Kidney (tissue), 22 donors: Measurements from ENCODE around the gene SOSTDC1. TPM values are rescaled to one million over a fixed set of nuclear protein-coding genes. Genes with fewer than 3 reads are reported as not detected.

Experiments
- DNase-seq, 5 donors: peaks; one replicate each; pipeline ENCODE4 v3.0.0-alpha.2; 2013 to 2020
- FAIRE-seq: peaks from 2 replicates; lab custom pipeline; 2012; peaks lifted over from hg19 to GRCh38; lab: Jason Lieb, UNC
- H3K27ac ChIP-seq, 2 donors: one replicate each; pipeline ENCODE4 v1.7.0; 2013; ENCODE audit warnings: low read depth in 2 of 2, low read length in 2 of 2, inconsistent platforms in 1 of 2
- H3K27me3 ChIP-seq: one replicate; pipeline ENCODE4 v1.7.1; 2013; ENCODE audit warnings: low read length, inconsistent platforms; ENCODE audit not compliant: control insufficient read depth, insufficient read depth
- H3K36me3 ChIP-seq, 3 donors: one replicate each; pipeline versions ENCODE4 v1.7.0 to v1.7.1; 2013; ENCODE audit warnings: low read length in 3 of 3, control low read depth in 1 of 3, inconsistent platforms in 1 of 3; ENCODE audit not compliant: insufficient read depth in 3 of 3, control insufficient read depth in 2 of 3
- H3K4me1 ChIP-seq, 3 donors: one replicate each; pipeline versions ENCODE4 v1.7.0 to v1.7.1; 2013; ENCODE audit warnings: low read length in 3 of 3, inconsistent platforms in 1 of 3, low read depth in 1 of 3; ENCODE audit not compliant: control insufficient read depth in 2 of 3, insufficient read depth in 2 of 3
- H3K4me3 ChIP-seq, 3 donors: one replicate each; pipeline versions ENCODE4 v1.7.0 to v1.8.1; 2013; ENCODE audit warnings: low read length in 3 of 3, control low read depth in 1 of 3, inconsistent platforms in 1 of 3
- H3K9ac ChIP-seq, 3 donors: one replicate each; pipeline versions ENCODE4 v1.7.0 to v1.7.1; 2013; ENCODE audit warnings: low read length in 3 of 3, control low read depth in 1 of 3, inconsistent platforms in 1 of 3
- H3K9me3 ChIP-seq, 3 donors: one replicate each; pipeline versions ENCODE4 v1.7.0 to v1.7.1; 2013; ENCODE audit warnings: low read length in 3 of 3, control low read depth in 1 of 3, inconsistent platforms in 1 of 3; ENCODE audit not compliant: control insufficient read depth in 2 of 3, insufficient read depth in 1 of 3
- CTCF ChIP-seq: IDR thresholded peaks from 3 replicates; pipeline ENCODE4 v1.5.1; 2012; ENCODE audit warnings: mild to moderate bottlenecking, moderate library complexity, borderline replicate concordance; ENCODE audit not compliant: insufficient read depth; ENCODE audit errors: extremely low read depth
- intact Hi-C: fragments of 100-400 bp; cut with DNase I; formaldehyde crosslinking; loops from one replicate; pipeline ENCODE4 v1.11.1; 2022
- long read RNA-seq, 10 donors: library from polyadenylated mRNA in 1 of 10; unstranded in 1 of 10; transcript quantifications; one replicate each; pipeline ENCODE4 v2.0.0 and lab custom pipeline, GENCODE V29; 2021 to 2026
- polyA plus RNA-seq: library from polyadenylated mRNA; stranded (reverse); fragments of 350-450 nt; fragmentation: Illumina TruSeq; extraction: RNeasy Lipid Tissue Mini Kit (QIAGEN cat#74804); gene quantifications from one replicate; pipeline ENCODE4 v1.2.3, GENCODE V29; 2014; ENCODE audit warnings: low read depth, low replicate concordance; ENCODE audit not compliant: insufficient read depth
- total RNA-seq: library from RNA; stranded (reverse); fragmentation: NEBNext Ultra II Directional; extraction: Animal tissue kit (Norgen Biotek cat#: 25700); gene quantifications from one replicate; pipeline ENCODE4 v1.2.1, GENCODE V29; 2021
- donor health status: control.
- donor health status: control.
- donor health status: control.
- donor health status: control.
- donor health status: control.
- donor health status: DM: yes; HTN: yes; CAD: no.
- donor health status: Normal renal cell carcinoma (clear cell type).

The SOSTDC1 gene
- total RNA-seq: 13.4 TPM
- polyA plus RNA-seq: 13.3 TPM
- long read RNA-seq, donor 1, transcript SOSTDC1-201 (2 exons, 1,869 nt): major isoform, 15 of 15 reads
- long read RNA-seq, donor 1, partial matches to known transcripts: 0 of 15 reads
- long read RNA-seq, donor 1, other reads (novel, unspliced or antisense): 0 of 15 reads
- long read RNA-seq, donor 2, transcript SOSTDC1-201 (2 exons, 1,869 nt): major isoform, 22 of 22 reads
- long read RNA-seq, donor 2, partial matches to known transcripts: 0 of 22 reads
- long read RNA-seq, donor 2, other reads (novel, unspliced or antisense): 0 of 22 reads
- long read RNA-seq, donor 3, transcript SOSTDC1-201 (2 exons, 1,869 nt): major isoform, 41 of 62 reads
- long read RNA-seq, donor 3, partial matches to known transcripts: 21 of 62 reads
- long read RNA-seq, donor 3, other reads (novel, unspliced or antisense): 0 of 62 reads
- long read RNA-seq, donor 4, transcript SOSTDC1-201 (2 exons, 1,869 nt): major isoform, 8 of 8 reads
- long read RNA-seq, donor 4, partial matches to known transcripts: 0 of 8 reads
- long read RNA-seq, donor 4, other reads (novel, unspliced or antisense): 0 of 8 reads
- long read RNA-seq, donor 5, partial matches to known transcripts: 0 of 2 reads
- long read RNA-seq, donor 5, other reads (novel, unspliced or antisense): 0 of 2 reads
- long read RNA-seq, donor 6, transcript SOSTDC1-201 (2 exons, 1,869 nt): major isoform, 57 of 57 reads
- long read RNA-seq, donor 6, partial matches to known transcripts: 0 of 57 reads
- long read RNA-seq, donor 6, other reads (novel, unspliced or antisense): 0 of 57 reads
- long read RNA-seq, donor 7, transcript SOSTDC1-201 (2 exons, 1,869 nt): major isoform, 5 of 6 reads
- long read RNA-seq, donor 7, partial matches to known transcripts: 1 of 6 reads
- long read RNA-seq, donor 7, other reads (novel, unspliced or antisense): 0 of 6 reads
- long read RNA-seq, donor 8, transcript SOSTDC1-201 (2 exons, 1,869 nt): major isoform, 14 of 23 reads
- long read RNA-seq, donor 8, partial matches to known transcripts: 9 of 23 reads
- long read RNA-seq, donor 8, other reads (novel, unspliced or antisense): 0 of 23 reads
- long read RNA-seq, donor 9, transcript SOSTDC1-201 (2 exons, 1,869 nt): major isoform, 9 of 9 reads
- long read RNA-seq, donor 9, partial matches to known transcripts: 0 of 9 reads
- long read RNA-seq, donor 9, other reads (novel, unspliced or antisense): 0 of 9 reads
- long read RNA-seq, donor 10, transcript SOSTDC1-201 (2 exons, 1,869 nt): major isoform, 19 of 19 reads
- long read RNA-seq, donor 10, partial matches to known transcripts: 0 of 19 reads
- long read RNA-seq, donor 10, other reads (novel, unspliced or antisense): 0 of 19 reads

GRCh38 chr7:16465469-16466361, at the start of gene SOSTDC1:
Gene SOSTDC1, minus strand, starts transcription at chr7:16465738. Its CDS starts 70 bp downstream, at chr7:16465668.
- intact Hi-C loops: no loop called here
- DNase-seq: peak in 3 of 5 donors; percentile 56 to 87 (median 82)
- peak within 1 kb of the TSS in 2 of 3 donors; percentile 49 to 59 for H3K9ac ChIP-seq
- TF ChIP-seq CTCF: no peak
- peak; percentile 33 for FAIRE-seq
- peak within 1 kb of the TSS; percentile 20 to 35 for H3K27ac ChIP-seq
- peak within 1 kb of the TSS; percentile 65 to 69 (median 67) for H3K4me3 ChIP-seq
- no peaks in the 10 kb centered on the region for H3K9me3 ChIP-seq
- no peaks in the 10 kb centered on the region for H3K36me3 ChIP-seq
- H3K4me1 ChIP-seq: peaks cover 0 to 3% (median 0%) of the 10 kb centered on the region in 3 donors
- H3K27me3 ChIP-seq: no peaks in the 10 kb centered on the region

- Histone ChIP-seq H3K27ac (no peak overlapping the region), H3K4me1 (no peaks in the 10 kb centered on the region), H3K9me3 (no peaks in the 10 kb centered on the region), H3K4me3 (no peak overlapping the region), H3K9ac (no peak overlapping the region), H3K27me3 (no peaks in the 10 kb centered on the region), H3K36me3 (no peaks in the 10 kb centered on the region)
- DNase-seq (peak in 1 of 5 donors; percentile 20), FAIRE-seq (no peak)
- intact Hi-C loops: no loop called here
- no peak for TF ChIP-seq CTCF
Observed at GRCh38 chr7:16514729-16515128, 49.2 kb upstream of the SOSTDC1 start.

GRCh38 chr7:16514271-16514670, 48.7 kb upstream of the SOSTDC1 start:
- no peak for TF ChIP-seq CTCF
- H3K4me1 ChIP-seq: no peaks in the 10 kb centered on the region
- intact Hi-C loops: no loop called here

More at GRCh38 chr7:16514271-16514670, 48.7 kb upstream of the SOSTDC1 start:
- no peak for FAIRE-seq
- peak in 2 of 5 donors; percentile 16 to 30 for DNase-seq
- H3K9me3 ChIP-seq: no peaks in the 10 kb centered on the region
- no peaks in the 10 kb centered on the region for H3K36me3 ChIP-seq
- no peak overlapping the region for H3K27ac ChIP-seq
- no peak overlapping the region for H3K4me3 ChIP-seq
- no peaks in the 10 kb centered on the region for H3K27me3 ChIP-seq
- no peak overlapping the region for H3K9ac ChIP-seq
